Mesenchymal stem cell (in vitro differentiated cells and primary cell): ENCODE measurements around the gene HOXA3.

Experiments used
- DNase-seq: peaks from one replicate; pipeline ENCODE4 v3.0.0-alpha.2; 2013
- H2AFZ ChIP-seq: one replicate; pipeline ENCODE4 v1.6.1; 2013; ENCODE audit warnings: low read depth, mild to moderate bottlenecking, control low read depth, inconsistent platforms, low read length, moderate library complexity
- H2AK5ac ChIP-seq: 2 replicates; pipeline ENCODE4 v1.6.1; 2013; ENCODE audit warnings: low read length, moderate library complexity, mild to moderate bottlenecking, inconsistent platforms; ENCODE audit not compliant: severe bottlenecking
- H2BK120ac ChIP-seq: one replicate; pipeline ENCODE4 v1.6.1; 2013; ENCODE audit warnings: low read depth, mild to moderate bottlenecking, inconsistent platforms, low read length, moderate library complexity
- H2BK12ac ChIP-seq, 2 experiments: one replicate each; pipeline ENCODE4 v1.6.1; 2013; ENCODE audit warnings: inconsistent platforms in 2 of 2, low read length in 2 of 2, mild to moderate bottlenecking in 2 of 2, moderate library complexity in 2 of 2, control low read depth in 1 of 2
- H2BK15ac ChIP-seq: one replicate; pipeline ENCODE4 v1.6.1; 2013; ENCODE audit warnings: mild to moderate bottlenecking, low read depth, inconsistent platforms; ENCODE audit not compliant: poor library complexity, severe bottlenecking
- H2BK5ac ChIP-seq: 2 replicates; pipeline ENCODE4 v1.6.1; 2013; ENCODE audit warnings: low read depth, mild to moderate bottlenecking, low read length, control low read depth, inconsistent platforms; ENCODE audit not compliant: poor library complexity, severe bottlenecking
- H3K14ac ChIP-seq, 2 experiments: one replicate each; pipeline ENCODE4 v1.6.1; 2013; ENCODE audit warnings: inconsistent platforms in 2 of 2, low read length in 2 of 2, control low read depth in 1 of 2, mild to moderate bottlenecking in 1 of 2, moderate library complexity in 1 of 2
- H3K18ac ChIP-seq, 2 experiments: one replicate each; pipeline ENCODE4 v1.6.1; 2013; ENCODE audit warnings: inconsistent platforms in 2 of 2, low read length in 2 of 2, control low read depth in 1 of 2, low read depth in 1 of 2, mild to moderate bottlenecking in 1 of 2
- H3K23ac ChIP-seq, 2 experiments: one replicate each; pipeline ENCODE4 v1.6.1; 2013; ENCODE audit warnings: inconsistent platforms in 2 of 2, low read length in 2 of 2, mild to moderate bottlenecking in 2 of 2, moderate library complexity in 2 of 2, control low read depth in 1 of 2
- H3K27ac ChIP-seq: 2 replicates; pipeline ENCODE4 v1.5.1; 2013; ENCODE audit warnings: mild to moderate bottlenecking, moderate library complexity, low read length, control low read depth, inconsistent platforms; ENCODE audit not compliant: poor library complexity, severe bottlenecking
- H3K27me3 ChIP-seq, 2 experiments: 2 replicates each; pipeline versions ENCODE4 v1.6.1 to v1.7.0; 2013; ENCODE audit warnings: low read length in 2 of 2, mild to moderate bottlenecking in 2 of 2, moderate library complexity in 2 of 2, control low read depth in 1 of 2, inconsistent platforms in 1 of 2; ENCODE audit not compliant: control insufficient read depth in 1 of 2, insufficient read depth in 1 of 2
- H3K36me3 ChIP-seq, 2 experiments: 2 replicates each; pipeline versions ENCODE4 v1.6.1 to v1.7.0; 2013; ENCODE audit warnings: low read length in 2 of 2, control low read depth in 1 of 2, inconsistent platforms in 1 of 2, low read depth in 1 of 2, mild to moderate bottlenecking in 1 of 2; ENCODE audit not compliant: insufficient read depth in 2 of 2, control insufficient read depth in 1 of 2
- H3K4ac ChIP-seq, 2 experiments: one replicate each; pipeline ENCODE4 v1.6.1; 2013; ENCODE audit warnings: inconsistent platforms in 2 of 2, low read length in 2 of 2, mild to moderate bottlenecking in 2 of 2, moderate library complexity in 2 of 2, control low read depth in 1 of 2, low read depth in 1 of 2
- H3K4me1 ChIP-seq: 2 replicates; pipeline ENCODE4 v1.6.1; 2013; ENCODE audit warnings: low read depth, low read length, control low read depth; ENCODE audit not compliant: control insufficient read depth, insufficient read depth
- H3K4me2 ChIP-seq: 2 replicates; pipeline ENCODE4 v1.6.1; 2013; ENCODE audit warnings: low read length, mild to moderate bottlenecking, inconsistent platforms; ENCODE audit not compliant: poor library complexity, severe bottlenecking
- H3K4me3 ChIP-seq, 2 experiments: 2 replicates each; pipeline versions ENCODE4 v1.5.1 to v1.7.0; 2013; ENCODE audit warnings: low read length in 2 of 2, mild to moderate bottlenecking in 2 of 2, control low read depth in 1 of 2, low read depth in 1 of 2; ENCODE audit not compliant: insufficient read depth in 1 of 2
- H3K79me1 ChIP-seq: replicated peaks from 2 replicates; pipeline ENCODE4 v1.6.1; 2013; ENCODE audit warnings: mild to moderate bottlenecking, control low read depth, low read length, inconsistent platforms; ENCODE audit not compliant: poor library complexity, severe bottlenecking
- H3K9ac ChIP-seq: 2 replicates; pipeline ENCODE4 v1.7.0; 2013; ENCODE audit warnings: mild to moderate bottlenecking, low read length, moderate library complexity
- H3K9me3 ChIP-seq: 2 replicates; pipeline ENCODE4 v1.7.0; 2013; ENCODE audit warnings: mild to moderate bottlenecking, low read length; ENCODE audit not compliant: control insufficient read depth
- H4K8ac ChIP-seq: one replicate; pipeline ENCODE4 v1.6.1; 2013; ENCODE audit warnings: inconsistent platforms, mild to moderate bottlenecking, low read length, moderate library complexity
- H4K91ac ChIP-seq: one replicate; pipeline ENCODE4 v1.6.1; 2013; ENCODE audit warnings: mild to moderate bottlenecking, low read length, inconsistent platforms
- WGBS: methylation state at CpG from one replicate; pipeline ENCODE4 v1.1.7; 2013; ENCODE audit warnings: mixed read lengths; 5-methylcytosine and 5-hydroxymethylcytosine counted together

Gene HOXA3

DNA sequence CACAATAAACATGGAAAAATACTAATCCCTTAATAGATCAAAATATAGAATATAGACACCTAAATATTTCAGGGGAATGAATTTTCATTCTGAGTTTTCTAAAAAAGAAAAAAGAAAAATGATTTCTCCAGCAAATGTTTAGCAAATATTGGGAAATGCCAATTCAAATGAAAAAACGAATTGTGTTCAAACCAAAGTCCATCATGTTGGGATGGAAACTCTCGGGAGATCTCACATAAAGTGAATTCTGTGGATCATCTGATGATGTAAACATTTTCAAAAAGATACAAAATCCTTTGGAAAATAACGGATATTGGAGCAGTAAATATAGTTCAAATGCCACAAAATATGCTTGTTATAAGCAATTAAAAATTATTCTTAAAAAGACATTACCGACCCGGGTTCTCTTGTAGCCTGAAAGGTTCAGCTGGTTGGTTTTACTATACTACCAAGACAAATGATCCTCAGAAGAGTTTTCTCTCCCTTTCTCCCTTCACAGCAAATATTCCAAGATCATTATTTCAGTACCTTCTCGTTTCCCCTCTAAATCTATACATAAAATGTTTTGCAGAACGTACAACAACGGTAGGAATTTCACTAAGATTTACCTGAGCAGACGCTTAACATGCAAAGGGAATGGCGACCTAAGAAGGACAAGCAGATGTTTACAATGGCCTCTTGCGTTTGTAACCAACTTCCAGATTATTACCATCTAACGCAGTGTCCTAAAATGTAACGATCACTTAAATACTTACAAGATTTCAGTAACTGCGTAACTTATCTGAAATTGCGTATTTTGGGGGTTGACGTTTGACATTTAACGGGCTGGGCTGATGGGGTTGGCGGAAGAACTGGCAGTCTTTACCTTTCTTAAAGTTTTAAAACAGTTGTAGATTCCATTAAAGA is 45.0 kb upstream of the HOXA3 start:
- H3K18ac ChIP-seq, result no peak overlapping the region
- H3K14ac ChIP-seq, result no peak overlapping the region
- no peak overlapping the region for H3K4ac ChIP-seq
- H2BK5ac ChIP-seq, result no peak overlapping the region
- peaks cover 31% of the 10 kb centered on the region for H3K4me1 ChIP-seq
- no peaks in the 10 kb centered on the region for H3K79me1 ChIP-seq
- 44% methylated on average over 15 of the region's 18 CpGs for WGBS
- H2AK5ac ChIP-seq, result no peak overlapping the region
- no peak overlapping the region for H4K91ac ChIP-seq
- no peak for DNase-seq
- H2BK15ac ChIP-seq, result no peak overlapping the region
- no peak overlapping the region for H3K23ac ChIP-seq
- no peak overlapping the region for H3K4me3 ChIP-seq
- no peak overlapping the region for H3K27ac ChIP-seq
- H2AFZ ChIP-seq, result no peak overlapping the region
- H3K27me3 ChIP-seq, result peaks cover 69 to 80% of the 10 kb centered on the region in 2 experiments
- H2BK120ac ChIP-seq, result no peak overlapping the region
- no peak overlapping the region for H2BK12ac ChIP-seq
- no peaks in the 10 kb centered on the region for H3K36me3 ChIP-seq
- H3K4me2 ChIP-seq, result no peak overlapping the region
- H4K8ac ChIP-seq, result no peak overlapping the region
- H3K9me3 ChIP-seq, result no peaks in the 10 kb centered on the region
- no peak overlapping the region for H3K9ac ChIP-seq

DNA sequence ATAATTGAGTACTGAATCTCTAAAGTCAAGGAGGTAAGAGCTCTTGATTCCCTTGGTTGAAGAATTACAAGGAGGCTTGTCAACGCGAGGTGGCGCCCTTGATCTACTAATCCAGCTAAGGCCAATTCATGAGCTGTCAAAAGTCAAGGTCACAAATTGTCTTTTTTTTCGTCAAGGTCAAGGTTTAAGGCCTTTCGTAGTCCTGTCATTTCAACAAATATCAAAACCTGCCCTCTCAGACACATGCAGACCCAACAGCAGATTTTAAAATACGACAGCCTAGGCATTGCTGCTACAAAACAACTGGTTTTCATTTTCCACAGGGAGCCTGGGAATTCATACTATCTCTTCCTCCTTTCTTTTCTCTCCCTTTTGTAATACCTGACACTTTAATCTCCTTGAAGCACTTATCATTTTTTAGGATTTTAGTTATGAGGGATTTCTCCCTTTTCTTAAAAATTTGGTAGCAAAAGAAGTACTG is 43.9 kb upstream of the HOXA3 start:
- H3K4ac ChIP-seq, result no peak overlapping the region
- peaks cover 0 to 3% of the 10 kb centered on the region in 2 experiments for H3K36me3 ChIP-seq
- peaks cover 33% of the 10 kb centered on the region for H3K4me1 ChIP-seq
- peak; percentile 71 for DNase-seq
- H3K23ac ChIP-seq, result no peak overlapping the region
- H3K79me1 ChIP-seq, result no peaks in the 10 kb centered on the region
- no peak overlapping the region for H2BK15ac ChIP-seq
- H3K27me3 ChIP-seq, result peaks cover 69 to 78% of the 10 kb centered on the region in 2 experiments
- H3K9ac ChIP-seq, result no peak overlapping the region
- no peak overlapping the region for H4K91ac ChIP-seq
- no peak overlapping the region for H3K18ac ChIP-seq
- no peak overlapping the region for H3K14ac ChIP-seq
- H3K4me2 ChIP-seq, result no peak overlapping the region
- no peak overlapping the region for H2BK120ac ChIP-seq
- H3K9me3 ChIP-seq, result no peaks in the 10 kb centered on the region
- WGBS, result under 1% methylated on average over 6 of the region's 6 CpGs
- H2AK5ac ChIP-seq, result no peak overlapping the region
- H3K27ac ChIP-seq, result no peak overlapping the region
- no peak overlapping the region for H2AFZ ChIP-seq
- H4K8ac ChIP-seq, result no peak overlapping the region
- no peak overlapping the region for H2BK5ac ChIP-seq
- no peak overlapping the region for H3K4me3 ChIP-seq
- no peak overlapping the region for H2BK12ac ChIP-seq

DNA sequence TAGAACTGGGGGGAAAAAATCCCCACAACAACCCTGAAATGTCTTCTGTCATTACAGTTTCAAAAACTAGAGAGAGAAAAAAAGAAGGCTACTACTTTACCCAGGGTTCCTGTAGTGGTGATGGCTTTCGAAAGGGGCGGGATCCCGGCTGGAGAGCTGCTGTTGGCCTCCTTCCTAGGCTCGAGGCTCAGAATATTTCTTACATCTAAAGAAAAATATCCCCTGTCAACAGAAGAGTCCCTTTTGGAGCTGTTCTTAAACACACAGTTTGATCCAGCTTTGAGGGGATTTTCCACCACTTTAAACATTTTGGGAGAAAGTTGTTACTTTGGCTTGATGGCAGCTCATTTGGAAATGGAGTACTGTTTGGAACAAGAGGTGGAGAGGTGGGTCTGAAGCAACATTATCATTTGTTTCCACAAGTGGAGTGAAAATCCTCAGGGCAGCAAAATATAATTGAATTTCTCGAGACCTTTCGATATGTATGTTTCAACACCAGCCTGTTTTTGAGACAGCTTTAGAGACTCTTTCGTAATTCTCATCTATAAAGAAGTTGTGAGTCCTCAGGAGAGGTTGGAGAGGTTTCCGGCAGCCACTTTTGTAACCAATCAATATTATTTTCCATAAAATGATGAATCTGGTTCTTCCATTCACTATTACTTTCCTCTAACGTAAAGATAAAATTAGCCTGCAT is 42.5 kb upstream of the HOXA3 start:
- Histone ChIP-seq H3K36me3 (peaks cover 0 to 3% of the 10 kb centered on the region in 2 experiments), H3K9ac (no peak overlapping the region), H3K4me3 (no peak overlapping the region), H2BK120ac (no peak overlapping the region), H3K4ac (no peak overlapping the region), H3K4me2 (no peak overlapping the region), H2AK5ac (no peak overlapping the region), H2AFZ (no peak overlapping the region), H4K91ac (no peak overlapping the region), H3K79me1 (peaks cover 3% of the 10 kb centered on the region), H4K8ac (no peak overlapping the region), H3K18ac (no peak overlapping the region), H3K27ac (no peak overlapping the region), H3K9me3 (no peaks in the 10 kb centered on the region), H2BK5ac (no peak overlapping the region), H3K27me3 (peaks cover 69 to 80% of the 10 kb centered on the region in 2 experiments), H2BK15ac (no peak overlapping the region), H3K14ac (no peak overlapping the region), H3K23ac (no peak overlapping the region), H2BK12ac (no peak overlapping the region), H3K4me1 (peaks cover 24% of the 10 kb centered on the region)
- no peak for DNase-seq
- 75% methylated on average over 9 of the region's 9 CpGs for WGBS

DNA sequence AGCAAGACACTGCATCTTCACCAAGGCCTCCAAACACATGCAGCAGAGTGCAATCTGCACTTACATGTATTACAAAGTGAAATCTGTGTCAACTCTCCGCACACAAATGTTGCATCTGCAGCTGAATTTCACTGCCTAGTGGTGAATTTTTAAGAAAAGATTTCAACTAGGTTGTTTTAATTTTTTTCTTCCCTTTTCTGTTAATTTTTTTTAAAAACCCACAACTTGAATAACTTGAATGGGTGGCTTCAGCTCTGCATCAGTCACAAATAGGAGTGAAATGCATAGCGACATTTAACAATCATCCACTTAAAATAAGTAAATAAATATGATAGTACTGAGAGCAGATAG is 41.6 kb upstream of the HOXA3 start:
- Histone ChIP-seq H2BK5ac (no peak overlapping the region), H3K18ac (no peak overlapping the region)
- no peak for DNase-seq

More for the DNA sequence above, 41.6 kb upstream of the HOXA3 start:
- H2BK15ac ChIP-seq, result no peak overlapping the region
- H3K4me1 ChIP-seq, result peaks cover 27% of the 10 kb centered on the region
- 40% methylated on average over 1 of the region's 2 CpGs for WGBS
- H2BK120ac ChIP-seq, result no peak overlapping the region
- peaks cover 0 to 3% of the 10 kb centered on the region in 2 experiments for H3K36me3 ChIP-seq
- no peak overlapping the region for H4K91ac ChIP-seq
- H2AK5ac ChIP-seq, result no peak overlapping the region
- peaks cover 3% of the 10 kb centered on the region for H3K79me1 ChIP-seq
- no peak overlapping the region for H3K23ac ChIP-seq
- H3K4me3 ChIP-seq, result no peak overlapping the region
- peaks cover 65 to 86% of the 10 kb centered on the region in 2 experiments for H3K27me3 ChIP-seq
- no peak overlapping the region for H3K27ac ChIP-seq
- H3K9me3 ChIP-seq, result no peaks in the 10 kb centered on the region
- H2AFZ ChIP-seq, result no peak overlapping the region
- no peak overlapping the region for H3K4ac ChIP-seq
- no peak overlapping the region for H3K14ac ChIP-seq
- H3K4me2 ChIP-seq, result no peak overlapping the region
- no peak overlapping the region for H3K9ac ChIP-seq
- H4K8ac ChIP-seq, result no peak overlapping the region
- no peak overlapping the region for H2BK12ac ChIP-seq
